GM12874 (cell line): Measurements from ENCODE around the gene OR9G4.
A peak's percentile ranks its signal among the peaks of the same experiment; 100 is the strongest.

Experiments
- TF ChIP-seq, protein P1 (sequence below): IDR thresholded peaks from 2 replicates; pipeline ENCODE4 v1.5.1; 2011; ENCODE audit warnings: low read depth, mild to moderate bottlenecking, control low read depth, low read length, moderate library complexity; ENCODE audit not compliant: insufficient read depth

The OR9G4 gene

DNA sequence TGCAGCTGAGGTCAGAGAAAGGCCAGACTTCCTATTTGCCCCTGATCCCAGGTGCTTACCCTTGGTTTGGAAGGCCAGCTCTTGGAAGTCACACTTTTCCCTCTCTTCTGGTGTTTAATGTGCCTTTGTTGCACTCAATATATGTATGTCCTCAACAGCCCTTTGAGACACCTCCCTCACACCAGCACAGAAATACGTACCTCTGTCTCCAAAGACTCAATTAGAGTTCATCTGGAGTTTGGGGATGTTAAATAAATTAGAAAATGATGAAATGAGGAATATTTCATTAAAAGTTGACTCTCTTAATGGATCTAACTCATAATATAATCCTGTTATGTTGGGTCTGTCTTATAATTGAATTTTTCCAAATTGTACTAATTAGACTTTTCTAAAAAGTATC is at the start of gene OR9G4:
TSS of gene OR9G4 (minus strand) at position 101 of the 400 bp plus-strand sequence. CDS start 4,931 bp downstream, outside the sequence.
- TF ChIP-seq, protein P1, sequence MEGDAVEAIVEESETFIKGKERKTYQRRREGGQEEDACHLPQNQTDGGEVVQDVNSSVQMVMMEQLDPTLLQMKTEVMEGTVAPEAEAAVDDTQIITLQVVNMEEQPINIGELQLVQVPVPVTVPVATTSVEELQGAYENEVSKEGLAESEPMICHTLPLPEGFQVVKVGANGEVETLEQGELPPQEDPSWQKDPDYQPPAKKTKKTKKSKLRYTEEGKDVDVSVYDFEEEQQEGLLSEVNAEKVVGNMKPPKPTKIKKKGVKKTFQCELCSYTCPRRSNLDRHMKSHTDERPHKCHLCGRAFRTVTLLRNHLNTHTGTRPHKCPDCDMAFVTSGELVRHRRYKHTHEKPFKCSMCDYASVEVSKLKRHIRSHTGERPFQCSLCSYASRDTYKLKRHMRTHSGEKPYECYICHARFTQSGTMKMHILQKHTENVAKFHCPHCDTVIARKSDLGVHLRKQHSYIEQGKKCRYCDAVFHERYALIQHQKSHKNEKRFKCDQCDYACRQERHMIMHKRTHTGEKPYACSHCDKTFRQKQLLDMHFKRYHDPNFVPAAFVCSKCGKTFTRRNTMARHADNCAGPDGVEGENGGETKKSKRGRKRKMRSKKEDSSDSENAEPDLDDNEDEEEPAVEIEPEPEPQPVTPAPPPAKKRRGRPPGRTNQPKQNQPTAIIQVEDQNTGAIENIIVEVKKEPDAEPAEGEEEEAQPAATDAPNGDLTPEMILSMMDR: no peak

DNA sequence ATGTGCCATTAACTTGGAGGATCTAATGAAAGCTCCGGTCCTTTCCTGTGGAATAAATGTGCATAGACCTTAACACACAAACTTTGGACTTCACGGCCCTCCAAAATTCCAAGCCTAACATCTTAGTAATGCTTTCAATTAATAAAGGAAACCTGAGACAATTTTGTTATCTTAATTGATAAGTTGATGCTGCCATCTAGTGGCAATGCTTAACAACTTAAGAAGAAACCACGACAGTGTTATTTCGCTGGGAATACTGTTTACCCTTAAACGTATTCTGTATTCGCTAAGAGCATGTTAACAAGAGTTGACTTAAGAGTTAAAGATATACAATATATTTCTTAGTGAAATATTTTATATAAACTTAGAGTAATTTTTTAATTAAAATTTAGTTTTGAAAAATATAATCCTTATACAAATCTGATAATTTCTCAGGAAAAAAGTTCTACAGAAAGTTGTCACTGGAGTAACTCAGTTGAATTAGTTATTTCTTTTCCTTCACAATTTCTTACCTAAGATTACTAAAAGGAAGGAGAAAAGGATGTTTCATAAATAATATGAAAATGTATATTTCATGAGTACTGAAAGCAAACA is 35.0 kb upstream of the OR9G4 start:
- TF ChIP-seq, protein P1: peak; percentile 34; the same call in 1 of the 2 replicates

DNA sequence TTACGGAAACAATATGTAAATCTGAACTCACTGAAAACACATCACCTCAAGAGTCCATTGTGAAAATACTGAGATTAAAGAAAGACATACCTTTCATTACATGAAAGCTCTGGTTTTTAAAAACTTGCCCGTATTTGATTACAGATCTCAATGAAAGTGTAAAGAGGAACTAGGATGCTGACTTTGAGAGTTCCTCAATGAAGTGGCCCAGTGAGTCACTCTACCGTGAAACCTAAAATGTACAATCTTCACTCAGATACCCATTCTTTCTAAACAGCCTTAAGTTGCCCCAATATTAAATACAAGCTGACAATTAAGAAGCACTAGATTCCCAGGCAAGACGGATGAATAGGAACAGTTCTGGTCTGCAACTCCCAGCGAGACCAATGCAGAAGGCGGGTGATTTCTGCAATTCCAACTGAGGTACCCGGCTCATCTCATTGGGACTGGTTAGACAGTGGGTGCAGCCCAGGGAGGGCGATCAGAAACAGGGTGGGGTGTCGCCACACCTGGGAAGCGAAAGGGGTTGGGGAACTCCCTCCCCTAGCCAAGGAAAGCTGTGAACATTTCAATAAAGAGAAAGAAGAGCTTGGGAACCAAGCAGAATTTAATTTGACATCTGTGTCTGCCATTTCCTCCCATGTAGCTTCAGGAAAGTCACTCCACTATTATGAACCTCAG is 33.8 kb upstream of the OR9G4 start:
- TF ChIP-seq, protein P1: no peak

DNA sequence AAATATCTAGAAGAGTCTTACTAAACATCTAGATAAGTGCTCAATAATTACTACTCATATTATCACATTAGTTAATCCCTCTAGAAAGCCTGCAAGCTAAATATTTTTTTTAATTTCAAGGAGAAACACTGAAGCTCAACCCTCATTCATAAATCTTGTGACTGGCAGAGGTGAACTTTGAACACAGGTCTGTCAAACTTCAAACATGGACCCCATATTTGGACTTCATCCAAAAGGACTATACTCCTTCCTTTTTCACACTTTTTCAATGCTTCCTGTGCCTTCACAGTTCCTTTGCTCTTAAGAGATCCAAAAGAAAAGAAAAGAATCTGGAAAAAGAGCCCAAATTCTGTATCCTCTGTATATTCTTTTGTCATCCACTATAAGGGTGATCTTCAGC is 28.3 kb upstream of the OR9G4 start:
- TF ChIP-seq, protein P1: no peak

DNA sequence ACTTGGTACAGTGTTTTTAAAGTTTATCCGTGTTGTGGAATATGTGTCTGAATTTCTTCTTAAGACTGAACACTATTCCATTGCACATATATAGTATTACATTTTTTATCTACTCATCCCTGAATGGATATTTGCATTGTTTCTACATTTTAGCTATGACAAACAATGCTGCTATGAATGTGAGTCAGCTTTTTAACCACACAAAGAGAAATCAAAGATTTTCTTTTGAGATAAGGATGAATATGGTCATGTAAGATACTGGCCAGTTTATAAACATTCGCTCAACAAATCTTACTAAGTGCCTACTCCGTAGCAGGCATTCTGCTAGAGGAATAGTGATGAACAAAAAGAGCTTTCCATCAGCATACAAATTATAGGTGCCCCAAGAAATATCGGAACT is 16.5 kb upstream of the OR9G4 start:
- TF ChIP-seq, protein P1: no peak

DNA sequence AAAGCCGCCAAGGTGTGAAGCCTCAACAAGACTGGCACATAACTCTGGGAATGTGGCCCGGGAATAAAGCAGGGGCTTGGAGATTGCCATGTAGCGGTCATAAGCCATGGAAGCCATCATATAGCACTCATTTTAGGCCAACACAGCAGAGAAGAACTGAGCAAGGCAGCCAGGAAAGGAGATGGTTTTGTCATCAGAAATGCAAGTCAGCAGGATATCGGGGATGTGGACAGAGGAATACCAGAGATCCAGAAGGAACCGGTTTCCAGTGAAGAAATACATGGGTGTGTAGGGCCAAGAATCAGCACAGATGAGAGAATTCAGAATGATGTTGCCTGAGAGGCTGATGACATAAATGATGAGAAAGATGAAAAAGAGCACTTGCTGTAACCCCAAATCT is 3.0 kb upstream of the OR9G4 start:
- TF ChIP-seq, protein P1: no peak

DNA sequence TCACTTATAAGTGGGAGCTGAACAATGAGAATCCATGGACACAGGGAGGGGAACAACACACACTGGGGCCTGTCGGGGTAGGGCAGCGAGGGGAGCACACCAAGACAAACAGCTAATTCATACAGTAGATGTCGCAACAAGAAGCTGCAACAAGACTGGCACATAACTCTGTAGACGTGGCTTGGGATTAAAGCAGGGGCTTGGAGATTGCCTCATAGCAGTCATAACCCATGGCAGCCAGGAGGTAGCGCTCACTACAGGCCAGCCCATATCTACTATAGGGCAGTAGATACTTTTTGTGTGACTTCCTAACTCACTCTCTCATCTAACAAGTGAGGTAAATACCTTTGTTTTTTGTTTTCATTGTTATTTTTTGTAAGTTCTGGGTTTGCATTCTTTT is 1.7 kb upstream of the OR9G4 start:
- TF ChIP-seq, protein P1: no peak
